SIG-M5 treated with dmso at 0.1 percent for 504 hours (cell line): ENCODE data around the gene TGFBR2.

Experiments
- DNase-seq: peaks from one replicate; lab custom pipeline; 2025; ENCODE audit not compliant: unreplicated experiment; lab: John Stamatoyannopoulos, UW

TGFBR2 gene

DNA sequence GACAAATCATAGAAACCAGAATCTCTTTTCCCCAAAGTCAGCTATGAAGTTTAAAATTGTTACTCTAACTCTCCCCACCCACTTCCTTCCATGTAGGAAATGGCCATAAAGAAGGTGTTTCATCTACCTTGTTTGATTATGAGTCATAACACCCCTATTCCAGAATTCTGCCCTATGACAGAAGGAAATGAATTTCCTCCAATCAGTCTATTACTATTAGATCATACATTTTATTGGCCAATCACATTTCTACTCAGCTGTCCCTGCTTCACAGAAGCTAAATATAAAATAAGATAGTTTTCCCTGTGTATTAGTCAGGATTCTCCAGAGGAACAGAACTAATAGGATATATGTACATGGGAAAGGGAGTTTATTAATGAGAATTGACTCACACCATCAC lies 102.1 kb downstream of the TGFBR2 start:
- no peak for DNase-seq

DNA sequence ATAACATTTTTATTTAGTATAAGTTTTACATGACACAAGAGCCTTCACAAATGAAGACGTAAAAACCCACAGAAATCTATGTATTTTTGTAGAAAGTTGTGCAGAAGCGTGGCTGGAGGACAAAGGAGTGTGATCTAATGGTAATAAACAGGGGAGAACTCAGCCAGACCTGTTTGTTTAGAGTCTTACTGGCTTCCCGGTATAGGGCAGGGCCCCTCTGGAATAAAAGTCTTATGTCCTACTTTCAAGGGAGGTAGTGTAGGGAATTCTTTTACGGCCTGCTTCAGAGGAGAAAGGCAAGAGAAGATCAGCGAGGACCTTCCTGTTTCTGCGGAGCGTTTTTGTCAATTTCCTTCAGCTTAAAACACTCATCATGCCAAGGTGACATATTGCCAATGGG lies 103.6 kb downstream of the TGFBR2 start:
- DNase-seq, result no peak

DNA sequence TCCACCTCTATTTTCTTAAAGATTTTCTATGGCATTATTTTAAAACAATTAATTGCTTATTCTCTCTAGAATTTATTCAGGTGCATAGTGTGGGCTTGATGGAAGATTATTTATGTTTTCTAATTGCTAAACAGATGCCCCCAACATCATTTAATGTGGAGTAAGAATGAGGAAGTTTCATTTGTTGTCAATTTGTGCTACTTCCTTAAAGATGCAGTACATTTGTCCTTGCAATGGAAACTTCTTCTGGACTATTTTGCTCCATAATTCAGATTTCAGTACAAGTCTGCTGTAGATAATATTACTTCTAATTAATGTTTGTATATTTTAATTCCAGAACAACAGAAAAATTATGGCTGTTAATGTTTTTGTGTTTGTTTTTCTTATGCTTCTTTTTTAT lies 104.8 kb downstream of the TGFBR2 start:
- DNase-seq, result peak; percentile 50

DNA sequence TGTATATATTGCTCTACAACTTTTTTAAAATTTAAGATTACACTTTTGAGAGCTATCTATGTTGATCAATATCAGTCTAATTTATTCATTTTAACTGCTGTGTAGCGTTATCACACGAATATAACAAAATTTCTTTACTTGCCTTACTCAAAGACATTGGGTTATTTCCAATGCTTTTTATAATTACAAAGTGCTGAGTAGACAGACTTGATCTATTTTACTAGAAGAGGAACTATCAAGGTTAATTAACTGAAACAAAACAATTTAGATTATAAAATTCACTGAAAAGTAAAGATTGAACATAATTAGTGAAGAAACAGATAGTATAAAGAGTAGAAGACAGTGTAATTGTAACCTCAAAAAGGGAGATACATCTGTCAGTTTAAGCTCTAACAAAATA lies 105.5 kb downstream of the TGFBR2 start:
- no peak for DNase-seq

DNA sequence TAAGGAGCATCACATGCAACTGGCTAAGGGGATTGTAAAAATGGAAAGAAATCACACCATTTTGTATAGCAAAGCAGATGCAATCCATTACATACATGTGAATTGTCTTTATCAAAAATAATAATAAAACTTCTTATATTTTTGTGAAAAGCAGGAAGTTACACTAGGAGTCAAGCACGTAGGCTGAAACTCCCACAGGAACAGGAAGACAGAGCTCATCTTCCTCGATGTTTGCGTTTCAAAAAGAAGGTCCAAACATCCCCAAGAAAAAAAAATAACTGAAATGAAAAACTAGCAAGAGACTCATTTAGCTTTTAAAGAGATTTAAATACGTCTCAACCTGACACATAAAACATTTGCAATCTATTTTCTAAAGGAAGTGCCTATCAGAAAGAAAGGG lies 106.6 kb downstream of the TGFBR2 start:
- DNase-seq, result no peak

DNA sequence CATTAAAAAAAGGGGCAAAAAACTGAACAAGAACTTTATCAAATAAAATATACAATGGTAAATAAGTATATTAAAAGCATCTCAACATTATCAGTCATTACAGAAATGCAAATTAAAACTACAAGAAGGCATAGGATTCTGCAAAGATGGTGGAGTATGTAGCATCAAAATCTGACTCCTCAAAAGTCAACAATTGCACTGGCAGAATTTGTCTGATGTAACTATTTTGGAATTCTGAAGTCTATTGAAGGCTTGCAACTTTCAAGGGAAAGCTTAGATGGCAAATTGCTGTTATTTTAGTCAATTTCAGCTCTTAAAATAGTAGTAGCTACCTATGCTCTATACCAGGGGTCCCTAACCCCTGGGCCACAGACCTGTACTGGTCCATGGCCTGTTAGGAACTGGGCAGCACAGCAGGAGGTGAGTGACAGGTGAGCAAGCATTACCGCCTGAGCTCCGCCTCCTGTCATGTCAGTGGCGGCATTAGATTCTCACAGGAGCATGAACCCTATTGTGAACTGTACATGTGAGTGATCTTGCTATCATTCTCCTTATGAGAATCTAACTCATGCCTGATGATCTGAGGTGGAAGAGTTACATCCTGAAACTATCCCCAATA lies 107.6 kb downstream of the TGFBR2 start:
- no peak for DNase-seq

DNA sequence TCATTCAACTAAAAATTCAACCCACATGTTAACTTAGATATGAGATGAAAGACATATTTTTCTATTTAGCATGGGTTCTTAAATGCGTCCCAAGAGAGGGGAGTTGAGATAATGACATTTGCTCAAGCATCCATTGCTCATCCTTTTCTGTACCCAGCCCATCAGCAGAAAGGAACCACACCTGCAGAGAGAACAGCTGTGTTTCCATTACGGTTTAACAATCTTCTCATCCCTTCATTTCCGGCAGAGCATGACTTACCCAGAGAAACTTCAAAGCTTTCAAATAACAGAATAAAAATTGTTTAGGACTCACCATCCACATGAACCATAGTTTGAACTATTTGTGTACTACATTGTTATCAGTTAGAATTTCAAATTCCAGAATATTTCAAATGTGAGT lies 113.1 kb downstream of the TGFBR2 start:
- DNase-seq, result no peak

DNA sequence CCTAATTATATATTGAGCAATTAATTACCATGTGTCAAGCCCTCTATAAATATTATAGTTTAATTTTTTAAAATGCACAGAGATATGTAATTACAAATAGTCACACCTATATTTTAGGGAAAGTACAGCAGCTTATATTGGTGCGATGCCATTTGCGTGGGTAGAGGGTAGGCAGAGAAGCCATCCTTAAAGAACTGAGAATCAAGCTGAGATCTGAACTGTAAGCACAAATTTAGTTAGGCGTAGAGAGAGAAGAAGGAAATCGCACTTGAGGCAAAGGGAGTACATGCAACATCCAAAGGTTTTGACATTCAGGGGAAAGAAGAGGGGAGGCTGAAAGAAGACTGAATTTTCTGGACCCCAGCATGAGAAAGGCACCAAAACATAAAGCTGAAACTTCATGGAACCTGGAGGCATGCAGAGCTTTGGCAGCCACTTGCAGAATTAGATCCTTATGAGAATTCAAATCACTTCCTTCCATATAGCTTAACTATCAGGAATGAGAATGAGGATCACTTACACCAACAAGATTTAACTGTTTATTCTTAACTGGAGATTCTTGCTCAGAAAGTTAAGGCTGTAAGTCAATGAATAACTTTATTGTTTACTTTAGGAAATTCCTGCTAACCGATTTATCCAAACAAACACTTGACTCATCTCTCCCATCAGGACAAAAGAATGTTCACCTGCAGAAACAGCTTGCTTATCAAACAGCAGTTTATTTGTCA lies 114.3 kb downstream of the TGFBR2 start:
- no peak for DNase-seq

DNA sequence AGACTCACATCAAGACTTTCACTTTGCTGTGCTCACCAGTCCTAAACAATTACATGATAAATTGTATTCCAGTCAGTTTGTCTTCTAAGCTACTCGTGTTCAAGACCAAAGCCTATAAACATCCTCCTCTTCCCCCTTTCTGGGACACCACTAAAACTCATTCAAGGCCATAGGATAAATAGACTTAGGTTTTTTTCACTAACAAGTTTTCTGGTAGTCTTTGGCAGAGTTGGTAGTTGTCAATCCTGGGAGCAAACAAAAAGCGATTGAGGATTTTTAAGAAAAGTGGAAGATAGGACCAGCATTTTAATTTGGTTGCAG lies 114.9 kb downstream of the TGFBR2 start:
- no peak for DNase-seq

DNA sequence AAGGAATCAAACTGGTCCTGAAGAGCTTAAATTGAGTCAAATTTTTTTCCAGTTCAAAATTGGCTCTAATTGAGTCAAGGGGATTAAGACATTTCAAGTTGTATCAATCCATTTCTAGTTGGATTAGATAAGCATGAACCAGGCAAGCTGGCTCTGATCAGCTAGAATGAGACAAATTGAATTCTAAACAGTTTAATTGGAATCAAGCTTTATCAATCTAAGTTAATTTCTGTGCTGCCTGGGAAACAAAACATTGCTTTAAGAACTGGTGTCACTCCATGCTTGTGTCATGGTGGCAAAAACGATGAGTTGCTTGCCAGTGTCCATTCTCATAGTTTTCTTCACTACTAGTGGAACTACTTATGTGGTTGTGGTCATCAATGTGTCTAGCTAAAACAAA lies 116.8 kb downstream of the TGFBR2 start:
- DNase-seq, result no peak

DNA sequence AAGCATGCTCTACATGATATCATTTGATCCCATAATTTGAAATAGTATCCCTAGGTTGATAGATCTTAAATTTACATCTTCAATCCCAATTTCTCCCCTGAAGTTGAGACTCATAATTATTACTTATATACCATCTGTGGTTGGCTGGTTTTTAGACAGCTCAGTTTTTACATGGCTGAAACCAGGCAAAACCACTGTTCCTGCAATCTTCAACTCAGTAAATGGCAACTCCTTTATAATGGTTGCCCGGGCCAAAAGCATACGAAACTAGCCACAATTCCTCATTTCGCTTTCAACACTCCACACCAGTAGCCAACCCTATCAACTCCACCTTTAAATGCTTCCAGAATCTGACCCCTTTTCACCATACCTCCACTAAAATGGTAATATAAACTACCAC lies 118.5 kb downstream of the TGFBR2 start:
- no peak for DNase-seq

DNA sequence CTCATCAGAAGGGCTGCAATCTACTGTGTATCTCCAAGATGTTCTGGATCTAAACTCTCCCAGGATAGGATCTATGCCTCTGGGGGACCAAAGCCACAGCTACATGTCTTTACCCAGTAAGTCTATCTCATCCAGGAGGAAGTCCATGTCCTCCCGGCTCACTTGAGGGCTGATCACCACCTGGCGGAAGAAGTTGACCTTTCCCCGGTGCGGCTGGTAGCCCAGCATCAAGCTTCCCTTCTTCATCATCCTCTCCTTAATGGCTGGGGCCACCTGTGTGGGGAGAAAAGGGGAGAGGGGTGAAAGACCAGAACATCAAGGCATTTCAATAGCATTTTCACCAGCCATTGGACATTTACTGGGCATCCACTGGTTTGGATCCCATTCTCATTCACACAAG lies 121.7 kb downstream of the TGFBR2 start:
- DNase-seq, result no peak

DNA sequence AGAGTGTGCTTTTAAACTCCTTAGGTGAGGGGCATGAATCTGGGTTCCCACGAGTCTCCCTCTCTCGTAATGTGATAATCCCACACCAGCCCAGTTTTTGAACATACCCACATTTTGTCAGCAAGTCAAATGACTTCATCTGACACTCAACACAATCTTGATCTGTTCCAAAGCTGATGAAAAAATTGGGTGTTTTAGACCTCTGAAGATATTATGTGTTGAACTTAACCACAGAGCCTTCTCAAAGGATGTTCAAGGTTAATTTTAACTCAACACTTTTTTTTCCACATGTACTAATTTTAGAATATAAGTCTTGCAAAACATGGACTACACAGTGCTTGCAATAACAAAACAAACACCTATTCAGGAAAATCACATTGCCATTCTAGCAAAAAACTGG lies 123.1 kb downstream of the TGFBR2 start:
- no peak for DNase-seq

DNA sequence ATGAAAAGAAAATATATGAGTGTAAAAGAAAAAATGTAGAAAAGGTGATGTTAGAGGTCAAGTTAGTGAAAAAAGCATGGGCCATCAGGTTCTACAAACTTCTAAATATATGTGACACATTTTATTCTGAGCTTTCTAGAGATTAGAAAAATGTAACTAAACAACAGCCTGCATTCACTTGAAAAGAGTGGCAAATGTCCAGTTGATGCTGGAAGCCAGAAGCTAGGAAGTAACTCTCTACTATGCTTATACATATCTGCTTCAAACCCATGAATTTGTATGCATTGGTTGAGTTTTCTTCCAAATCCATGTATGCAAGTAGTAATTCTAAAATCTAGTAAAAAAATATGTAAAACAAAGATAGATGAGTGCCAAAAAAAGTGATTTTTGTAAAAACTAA lies 123.5 kb downstream of the TGFBR2 start:
- DNase-seq, result no peak

DNA sequence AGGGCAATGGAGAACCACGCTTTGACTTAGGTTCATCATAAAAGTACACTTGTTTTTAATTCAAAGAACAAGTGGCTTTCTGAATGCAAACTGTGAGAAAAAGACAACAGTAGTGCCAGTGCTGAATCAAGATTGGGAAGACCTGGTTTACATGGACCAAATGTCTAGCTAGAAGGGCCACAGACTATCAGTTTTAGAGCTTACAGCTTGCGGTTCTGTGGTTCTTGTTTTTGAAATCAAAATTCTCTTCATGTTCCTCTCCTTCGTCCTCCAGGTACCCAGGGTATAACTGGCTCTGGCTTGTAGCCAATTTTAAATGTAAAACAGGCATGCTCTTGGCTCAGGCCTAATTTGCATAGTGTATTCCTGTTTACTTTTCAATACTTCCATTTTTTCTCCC lies 124.6 kb downstream of the TGFBR2 start:
- DNase-seq, result no peak

DNA sequence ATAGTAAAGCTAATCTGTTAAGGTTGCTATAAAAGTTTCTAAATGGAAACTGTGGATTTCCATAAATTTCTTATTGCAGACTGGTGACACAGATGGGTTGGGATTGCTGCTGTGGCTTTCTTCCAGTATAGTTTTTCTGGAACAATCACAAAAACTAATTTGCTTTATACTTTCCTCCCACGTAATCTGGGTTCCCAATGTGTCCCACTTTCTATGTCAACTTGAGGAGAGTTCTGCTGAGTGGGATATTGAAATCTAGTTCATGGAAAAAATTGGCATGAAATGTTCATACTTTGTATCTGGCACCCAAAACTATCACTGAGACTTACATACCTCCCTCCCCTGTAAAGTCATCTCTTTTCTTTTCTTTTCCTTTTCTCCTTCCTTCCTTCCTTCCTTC lies 126.8 kb downstream of the TGFBR2 start:
- no peak for DNase-seq

DNA sequence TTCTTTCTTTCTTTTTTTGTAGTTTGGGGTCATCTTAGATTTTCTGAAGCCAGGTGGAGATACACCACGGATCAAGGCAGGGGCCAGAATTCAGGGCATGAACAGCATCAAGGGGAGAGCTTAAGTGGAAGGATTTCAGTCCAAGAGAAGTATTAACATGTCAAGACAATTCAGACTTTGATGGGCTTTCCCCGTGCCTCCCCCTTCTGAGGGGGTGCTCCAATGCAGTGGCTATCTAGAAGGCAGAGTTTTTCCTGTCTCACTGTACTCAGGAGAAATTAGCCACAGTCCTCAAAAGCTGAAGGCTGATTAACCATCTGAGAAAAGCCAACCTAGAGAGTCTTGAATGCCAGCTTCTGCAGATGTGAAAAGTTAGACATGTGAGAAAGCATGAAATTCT lies 127.3 kb downstream of the TGFBR2 start:
- DNase-seq, result no peak

DNA sequence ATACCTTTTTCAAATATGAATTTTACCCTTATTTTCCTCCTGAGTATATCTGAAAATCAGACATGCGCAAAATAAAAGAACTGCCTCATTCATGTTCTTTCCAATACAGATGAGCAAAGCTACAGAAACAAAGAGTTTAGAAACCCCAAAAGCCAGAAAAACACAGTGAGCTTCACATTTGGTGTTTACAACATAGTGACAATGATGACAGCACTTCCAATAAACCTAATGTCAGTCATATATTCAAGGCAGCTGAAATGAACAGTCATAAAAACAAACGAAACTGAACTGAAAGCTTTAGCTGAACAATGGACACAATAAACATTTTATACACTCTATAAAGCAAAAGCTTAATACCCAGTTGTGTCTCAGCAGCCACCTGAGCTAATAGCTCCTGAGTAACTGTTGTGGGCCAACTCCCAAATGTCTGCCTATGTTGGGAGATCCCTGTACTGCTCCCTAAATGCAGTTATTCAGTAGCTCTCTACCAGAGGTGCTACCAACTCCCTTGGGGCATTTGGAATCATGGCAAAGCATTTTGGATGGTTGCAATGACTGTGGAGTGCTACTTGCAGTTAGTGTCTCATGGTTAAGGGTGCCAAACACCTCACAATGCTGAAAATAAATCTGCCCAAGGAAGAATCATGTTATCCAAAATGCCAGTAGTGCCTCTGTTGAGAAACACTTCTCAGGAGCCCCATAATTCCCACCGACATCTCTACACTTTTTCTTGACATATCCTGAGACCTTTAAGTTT lies 131.5 kb downstream of the TGFBR2 start:
- DNase-seq, result no peak

DNA sequence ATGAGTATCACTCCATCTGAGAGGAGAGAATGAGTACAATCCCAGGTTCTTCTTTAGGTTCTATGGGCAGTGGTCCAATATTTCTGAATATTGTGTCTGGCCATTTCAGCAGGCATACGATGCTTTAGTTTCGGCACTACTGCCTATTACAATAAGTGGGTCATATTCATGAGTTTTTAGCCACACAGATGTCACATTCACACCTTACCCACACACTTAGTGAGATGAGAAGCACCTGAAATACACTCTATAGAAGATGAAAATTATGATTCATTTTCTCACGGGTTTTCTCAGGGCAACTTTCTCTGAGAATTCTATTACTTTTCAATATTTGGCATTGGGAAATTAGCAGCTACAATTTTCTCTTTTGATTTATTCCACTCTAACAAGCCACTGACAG lies 132.2 kb downstream of the TGFBR2 start:
- no peak for DNase-seq

DNA sequence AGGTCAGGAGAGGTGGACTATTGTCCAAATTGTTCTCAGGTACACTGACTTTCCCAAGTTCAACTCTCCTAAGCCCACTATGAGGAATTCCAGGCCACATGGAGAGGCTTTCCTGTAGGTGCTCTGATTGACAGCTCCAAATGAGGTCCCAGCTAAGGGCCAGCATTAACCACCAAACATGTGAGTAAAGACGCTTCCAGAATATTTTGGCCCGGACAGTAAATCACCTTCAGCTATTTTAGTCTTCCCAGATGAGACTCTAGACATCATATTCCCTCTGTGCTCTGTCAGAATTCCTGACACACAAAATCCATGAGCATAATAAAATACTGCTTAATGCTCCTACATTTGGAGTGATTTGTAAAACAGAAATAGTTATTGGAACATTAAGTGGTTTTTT lies 135.5 kb downstream of the TGFBR2 start:
- DNase-seq, result no peak

DNA sequence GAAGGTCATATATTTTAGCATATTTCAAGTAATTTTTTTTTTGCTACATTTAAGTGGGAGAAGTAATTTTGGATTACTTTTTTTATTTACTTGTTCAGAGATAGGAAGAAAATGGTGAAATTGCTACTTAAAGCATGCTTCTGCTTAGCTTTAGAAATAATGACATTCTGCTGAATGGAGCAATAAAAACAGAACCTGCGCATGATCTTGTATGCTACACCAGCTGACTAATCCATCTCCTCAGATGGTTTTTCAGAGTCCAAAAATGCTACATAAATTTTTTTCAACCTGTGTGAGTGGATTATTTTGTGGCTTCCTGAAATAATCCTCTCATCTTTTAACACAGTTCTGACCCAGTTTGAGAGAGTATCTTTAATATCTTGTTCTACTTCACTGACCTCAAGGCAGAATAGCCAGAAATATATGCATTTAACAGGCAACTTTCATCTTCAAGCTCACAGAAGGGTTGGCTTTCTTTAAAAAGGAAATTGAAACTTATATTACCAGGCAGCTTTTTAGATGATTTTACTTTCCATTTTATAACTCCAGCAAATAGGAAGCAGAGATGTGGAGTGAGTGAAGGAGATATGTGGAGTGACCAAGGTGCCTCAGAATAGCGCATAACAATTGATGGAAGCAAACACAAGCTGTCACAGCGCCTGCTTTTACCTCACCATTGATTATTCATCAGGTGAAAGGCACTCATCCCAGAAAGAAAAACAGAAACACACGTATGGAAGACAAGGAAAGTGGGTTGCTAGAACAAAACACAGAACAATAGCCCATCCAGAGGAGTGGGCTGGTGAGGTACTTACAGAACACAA lies 136.6 kb downstream of the TGFBR2 start:
- DNase-seq, result no peak
